PFSK-1 (cell line): ENCODE results near the gene RBMS3.

Experiments used
- FOXP2 ChIP-seq: optimal IDR thresholded peaks from 2 replicates; pipeline ENCODE3; 2011; ENCODE audit warnings: borderline replicate concordance, control low read depth, inconsistent platforms; ENCODE audit not compliant: insufficient read depth; ENCODE audit errors: extremely low read length, extremely low read depth
- POLR2AphosphoS5 ChIP-seq: IDR thresholded peaks from 2 replicates; pipeline ENCODE4 v1.6.1; 2012; ENCODE audit warnings: low read depth, mild to moderate bottlenecking, control low read depth, low read length, moderate library complexity
- SIN3A ChIP-seq: IDR thresholded peaks from 2 replicates; pipeline ENCODE4 v1.6.1; 2012; ENCODE audit warnings: mild to moderate bottlenecking, low read length, moderate library complexity, borderline replicate concordance; ENCODE audit not compliant: insufficient read depth
- TAF1 ChIP-seq: IDR thresholded peaks from 2 replicates; pipeline ENCODE4 v1.6.1; 2012; ENCODE audit warnings: low read length, control low read depth, borderline replicate concordance; ENCODE audit not compliant: insufficient read depth
- TF ChIP-seq, protein P1 (sequence below), 2 experiments: IDR thresholded peaks; 2 replicates each; pipeline versions ENCODE4 v1.6.1 to v1.8.0; 2011 to 2012; ENCODE audit warnings: low read depth in 2 of 2, low read length in 2 of 2, control low read depth in 1 of 2, inconsistent platforms in 1 of 2, mild to moderate bottlenecking in 1 of 2, moderate library complexity in 1 of 2; ENCODE audit not compliant: insufficient read depth in 1 of 2

The RBMS3 gene

DNA sequence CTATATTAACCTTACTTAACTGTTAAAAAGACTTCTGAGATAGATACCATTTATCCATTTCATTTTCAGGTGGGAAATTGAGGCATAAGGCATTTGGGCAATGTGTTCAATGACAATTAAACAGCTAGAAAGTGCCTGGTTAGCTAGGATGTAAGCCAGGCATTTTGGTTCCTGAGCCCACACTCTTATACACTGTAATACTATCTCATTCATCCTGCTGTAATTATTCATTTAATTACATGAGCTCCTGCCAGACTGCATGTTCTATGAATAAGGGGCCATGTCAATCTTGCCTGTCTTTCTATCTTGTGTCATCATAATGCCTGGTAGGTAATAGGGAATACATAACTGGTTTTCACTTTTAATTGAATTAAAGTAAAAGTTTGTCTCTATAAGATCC lies 74.0 kb downstream of the RBMS3 start:
- TF ChIP-seq, protein P1, sequence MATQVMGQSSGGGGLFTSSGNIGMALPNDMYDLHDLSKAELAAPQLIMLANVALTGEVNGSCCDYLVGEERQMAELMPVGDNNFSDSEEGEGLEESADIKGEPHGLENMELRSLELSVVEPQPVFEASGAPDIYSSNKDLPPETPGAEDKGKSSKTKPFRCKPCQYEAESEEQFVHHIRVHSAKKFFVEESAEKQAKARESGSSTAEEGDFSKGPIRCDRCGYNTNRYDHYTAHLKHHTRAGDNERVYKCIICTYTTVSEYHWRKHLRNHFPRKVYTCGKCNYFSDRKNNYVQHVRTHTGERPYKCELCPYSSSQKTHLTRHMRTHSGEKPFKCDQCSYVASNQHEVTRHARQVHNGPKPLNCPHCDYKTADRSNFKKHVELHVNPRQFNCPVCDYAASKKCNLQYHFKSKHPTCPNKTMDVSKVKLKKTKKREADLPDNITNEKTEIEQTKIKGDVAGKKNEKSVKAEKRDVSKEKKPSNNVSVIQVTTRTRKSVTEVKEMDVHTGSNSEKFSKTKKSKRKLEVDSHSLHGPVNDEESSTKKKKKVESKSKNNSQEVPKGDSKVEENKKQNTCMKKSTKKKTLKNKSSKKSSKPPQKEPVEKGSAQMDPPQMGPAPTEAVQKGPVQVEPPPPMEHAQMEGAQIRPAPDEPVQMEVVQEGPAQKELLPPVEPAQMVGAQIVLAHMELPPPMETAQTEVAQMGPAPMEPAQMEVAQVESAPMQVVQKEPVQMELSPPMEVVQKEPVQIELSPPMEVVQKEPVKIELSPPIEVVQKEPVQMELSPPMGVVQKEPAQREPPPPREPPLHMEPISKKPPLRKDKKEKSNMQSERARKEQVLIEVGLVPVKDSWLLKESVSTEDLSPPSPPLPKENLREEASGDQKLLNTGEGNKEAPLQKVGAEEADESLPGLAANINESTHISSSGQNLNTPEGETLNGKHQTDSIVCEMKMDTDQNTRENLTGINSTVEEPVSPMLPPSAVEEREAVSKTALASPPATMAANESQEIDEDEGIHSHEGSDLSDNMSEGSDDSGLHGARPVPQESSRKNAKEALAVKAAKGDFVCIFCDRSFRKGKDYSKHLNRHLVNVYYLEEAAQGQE (IDR thresholded peaks at IDR 0.05; ENCODE audit: insufficient read depth in 1 of 2, low read depth in 2 of 2, low read length in 2 of 2) = no peak
- TF ChIP-seq POLR2AphosphoS5 (no peak), SIN3A (no peak), TAF1 (no peak), FOXP2 (no peak)

DNA sequence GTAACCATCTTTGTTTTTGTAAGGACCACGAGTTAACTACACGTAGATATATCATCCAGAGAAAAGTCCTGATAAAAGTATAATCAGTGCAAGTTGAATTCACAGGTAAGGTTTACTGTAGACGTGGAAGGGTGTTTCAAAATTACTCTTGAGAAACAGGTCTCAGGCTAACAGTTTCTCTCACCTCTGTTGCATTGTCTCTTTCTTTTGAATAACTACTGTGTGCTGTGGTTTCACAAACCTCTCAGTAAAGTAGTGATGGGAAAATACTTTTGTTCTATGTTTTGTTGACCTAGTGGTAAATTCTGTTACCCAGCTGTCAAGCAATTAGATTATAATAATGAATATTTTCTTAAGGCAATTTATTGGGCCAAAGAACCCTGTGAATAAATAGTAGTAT lies 75.2 kb downstream of the RBMS3 start:
- TF ChIP-seq, protein P1 (IDR thresholded peaks at IDR 0.05; ENCODE audit: insufficient read depth in 1 of 2, low read depth in 2 of 2, low read length in 2 of 2) = no peak
- TF ChIP-seq TAF1 (no peak), POLR2AphosphoS5 (no peak), FOXP2 (no peak), SIN3A (no peak)

DNA sequence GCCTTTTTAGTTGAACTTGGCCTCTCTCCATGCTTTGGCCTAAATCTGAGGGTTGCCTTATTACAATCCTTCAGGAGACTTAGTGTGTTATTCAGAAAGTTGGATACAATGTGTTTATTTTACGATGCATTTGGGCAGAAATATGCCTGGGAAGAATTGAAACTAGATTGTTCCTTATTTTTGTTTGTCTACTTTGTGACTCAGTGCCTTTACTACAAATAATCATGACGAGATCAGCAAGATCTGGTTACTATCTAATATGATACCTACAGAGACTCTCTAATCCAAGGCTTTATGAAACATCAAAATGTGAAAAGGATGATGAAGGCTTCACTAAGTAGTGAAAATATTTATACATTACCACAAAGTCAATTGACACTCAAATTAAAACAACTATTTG lies 82.2 kb downstream of the RBMS3 start:
- TF ChIP-seq, protein P1 (IDR thresholded peaks at IDR 0.05; ENCODE audit: insufficient read depth in 1 of 2, low read depth in 2 of 2, low read length in 2 of 2) = no peak
- TF ChIP-seq SIN3A (no peak), POLR2AphosphoS5 (no peak), TAF1 (no peak), FOXP2 (no peak)

- no peak for TF ChIP-seq SIN3A
- no peak for TF ChIP-seq FOXP2
- TF ChIP-seq TAF1 = no peak
- TF ChIP-seq, protein P1 (IDR thresholded peaks at IDR 0.05; ENCODE audit: insufficient read depth in 1 of 2, low read depth in 2 of 2, low read length in 2 of 2) = no peak
- TF ChIP-seq POLR2AphosphoS5 = no peak
These were observed 89.2 kb downstream of the RBMS3 start for GRCh38 chr3:29370021-29370420.

DNA sequence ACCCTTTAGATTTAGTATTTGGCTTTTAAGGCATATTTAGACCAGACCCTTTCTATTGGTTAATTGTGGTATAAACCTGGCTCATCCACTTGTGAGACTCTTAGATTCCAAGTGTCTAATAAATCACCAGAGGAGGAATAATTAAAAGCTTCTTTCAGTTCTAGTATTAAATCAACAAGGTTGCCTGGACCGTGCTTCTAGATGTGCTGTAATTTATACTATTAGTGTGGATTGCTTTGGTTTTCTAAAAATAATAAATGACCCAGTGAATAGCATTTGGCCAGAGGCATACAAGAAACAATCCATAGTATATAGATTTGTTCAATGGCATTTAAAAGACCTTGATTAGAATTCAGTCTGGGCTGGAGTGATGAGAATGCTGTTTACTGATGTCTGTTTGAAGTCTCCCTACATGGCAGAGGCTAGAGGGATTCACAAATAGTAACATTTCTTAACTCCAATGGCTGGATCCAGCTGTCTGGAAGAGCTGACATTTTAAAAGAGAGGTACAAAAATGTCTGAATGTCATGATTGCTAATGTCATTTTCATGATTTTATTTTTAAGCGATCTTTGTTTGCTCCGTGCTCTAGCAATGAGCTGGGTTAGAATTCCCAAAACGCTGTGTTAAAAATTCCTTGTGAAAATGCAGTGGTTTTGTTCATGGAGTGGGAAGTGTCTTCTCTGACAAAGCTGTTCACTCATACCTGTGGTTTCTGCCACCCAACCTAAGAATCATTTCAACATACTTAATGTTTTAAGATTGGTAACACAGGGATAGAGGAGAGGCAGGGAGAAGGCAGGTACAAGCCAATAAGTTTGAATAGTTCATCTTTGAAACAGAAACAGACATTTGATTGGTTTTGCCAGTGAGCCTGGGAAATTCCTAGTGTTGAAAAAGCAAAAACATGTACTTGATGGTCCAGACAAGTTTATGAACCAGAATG lies 89.9 kb downstream of the RBMS3 start:
- TF ChIP-seq FOXP2 (no peak), TAF1 (no peak), POLR2AphosphoS5 (no peak), SIN3A (no peak)
- TF ChIP-seq, protein P1 (IDR thresholded peaks at IDR 0.05; ENCODE audit: insufficient read depth in 1 of 2, low read depth in 2 of 2, low read length in 2 of 2) = no peak
